Peyer's patch (tissue), 4 donors: Measurements from ENCODE around the gene DRAXIN. TPM values are rescaled to one million over a fixed set of nuclear protein-coding genes. Genes with fewer than 3 reads are reported as not detected.

Experiments used
- DNase-seq, 3 donors: peaks; one replicate each; pipeline ENCODE4 v3.0.0-alpha.2; 2017 to 2019
- H3K27ac ChIP-seq, 4 donors: fragments of 200-600 bp; sonication (generic); one replicate each; pipeline ENCODE4 v1.5.1; 2016 to 2019
- H3K27me3 ChIP-seq, 2 donors: fragments of 200-600 bp; sonication (generic); one replicate each; pipeline ENCODE4 v1.5.1; 2019
- H3K36me3 ChIP-seq, 3 donors: fragments of 200-600 bp; sonication (generic); one replicate each; pipeline ENCODE4 v1.5.1; 2016 to 2019
- H3K4me1 ChIP-seq, 4 donors: fragments of 200-600 bp; sonication (generic); one replicate each; pipeline ENCODE4 v1.5.1; 2016 to 2019
- H3K4me3 ChIP-seq, 4 donors: fragments of 200-600 bp; sonication (generic); 1 replicate in 3 of 4; 2 replicates in 1 of 4; pipeline ENCODE4 v1.5.1; 2016 to 2019; ENCODE audit warnings: mild to moderate bottlenecking in 1 of 4
- H3K9me3 ChIP-seq, 4 donors: fragments of 200-600 bp; sonication (generic); one replicate each; pipeline ENCODE4 v1.5.1; 2016 to 2019; ENCODE audit warnings: mild to moderate bottlenecking in 1 of 4
- POLR2A ChIP-seq, 2 donors: fragments of 450-650 bp; IDR thresholded peaks; one replicate each; pipeline ENCODE4 v1.5.1; 2017; ENCODE audit warnings: antibody characterized with exemption in 2 of 2, mild to moderate bottlenecking in 2 of 2, moderate library complexity in 2 of 2
- total RNA-seq, 4 donors: library from RNA; depleted of rRNA; stranded (reverse); fragments of >200 nt; gene quantifications; one replicate each; pipeline ENCODE4 v1.1.0, GENCODE V29; 2016
- TF ChIP-seq, protein P1 (sequence below), 6 experiments: fragments of 450-650 bp in 4 of 6; fragments of 200-600 bp in 2 of 6; sonication (generic) in 1 of 6; IDR thresholded peaks; one replicate each; pipeline ENCODE4 v1.5.1; 2017 to 2019; ENCODE audit warnings: antibody characterized with exemption in 6 of 6, mild to moderate bottlenecking in 3 of 6, moderate library complexity in 1 of 6

The DRAXIN gene
- total RNA-seq, 4 donors from 2014 or later, result not detected

DNA sequence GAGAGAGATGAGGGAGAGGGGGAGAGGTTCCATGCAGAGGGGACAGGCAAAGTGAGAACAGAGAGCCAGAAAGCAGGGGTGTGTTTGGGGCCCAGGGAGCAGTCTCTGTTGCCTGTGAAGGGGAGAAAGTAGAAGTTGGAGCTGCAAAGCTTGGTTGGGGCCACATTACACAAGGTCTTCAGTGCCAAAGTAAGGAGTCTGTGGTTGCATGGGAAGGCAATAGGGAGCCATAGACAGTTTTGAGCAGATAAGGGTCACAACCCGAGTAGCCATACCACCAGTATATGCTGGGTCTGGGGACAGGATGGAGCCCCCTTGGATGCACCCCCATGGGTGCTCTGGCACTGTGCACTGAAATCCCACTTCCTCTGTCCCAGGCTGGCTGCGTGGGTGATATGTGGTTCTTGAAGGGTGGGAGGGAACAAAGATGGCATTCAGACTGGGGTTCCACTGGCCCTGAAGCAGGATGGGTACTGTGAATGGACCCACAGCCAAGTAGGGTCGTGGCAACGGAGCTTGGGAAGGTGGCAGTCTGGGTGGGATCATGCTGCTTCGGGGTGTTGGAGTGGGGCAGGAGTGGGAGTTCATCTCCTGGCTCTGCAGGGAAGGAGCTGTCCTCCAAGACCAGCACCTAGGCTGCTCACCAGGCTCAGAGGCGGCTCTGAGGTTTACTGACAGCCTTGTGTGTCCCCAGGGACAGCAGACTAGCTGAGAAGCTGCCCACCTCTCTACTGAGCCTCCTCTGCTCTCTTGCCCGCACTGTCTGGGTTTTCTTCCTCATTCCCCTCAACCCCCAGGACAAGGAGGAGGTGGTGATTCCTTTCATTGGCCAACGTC is 12.1 kb downstream of the DRAXIN start:
- Histone ChIP-seq H3K27me3 (no peaks in the 10 kb centered on the region), H3K36me3 (no peaks in the 10 kb centered on the region), H3K4me1 (no peaks in the 10 kb centered on the region), H3K4me3 (no peak overlapping the region), H3K27ac (no peak overlapping the region), H3K9me3 (no peaks in the 10 kb centered on the region)
- TF ChIP-seq, protein P1, sequence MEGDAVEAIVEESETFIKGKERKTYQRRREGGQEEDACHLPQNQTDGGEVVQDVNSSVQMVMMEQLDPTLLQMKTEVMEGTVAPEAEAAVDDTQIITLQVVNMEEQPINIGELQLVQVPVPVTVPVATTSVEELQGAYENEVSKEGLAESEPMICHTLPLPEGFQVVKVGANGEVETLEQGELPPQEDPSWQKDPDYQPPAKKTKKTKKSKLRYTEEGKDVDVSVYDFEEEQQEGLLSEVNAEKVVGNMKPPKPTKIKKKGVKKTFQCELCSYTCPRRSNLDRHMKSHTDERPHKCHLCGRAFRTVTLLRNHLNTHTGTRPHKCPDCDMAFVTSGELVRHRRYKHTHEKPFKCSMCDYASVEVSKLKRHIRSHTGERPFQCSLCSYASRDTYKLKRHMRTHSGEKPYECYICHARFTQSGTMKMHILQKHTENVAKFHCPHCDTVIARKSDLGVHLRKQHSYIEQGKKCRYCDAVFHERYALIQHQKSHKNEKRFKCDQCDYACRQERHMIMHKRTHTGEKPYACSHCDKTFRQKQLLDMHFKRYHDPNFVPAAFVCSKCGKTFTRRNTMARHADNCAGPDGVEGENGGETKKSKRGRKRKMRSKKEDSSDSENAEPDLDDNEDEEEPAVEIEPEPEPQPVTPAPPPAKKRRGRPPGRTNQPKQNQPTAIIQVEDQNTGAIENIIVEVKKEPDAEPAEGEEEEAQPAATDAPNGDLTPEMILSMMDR (IDR thresholded peaks at IDR 0.05), result no peak
- DNase-seq, result no peak

DNA sequence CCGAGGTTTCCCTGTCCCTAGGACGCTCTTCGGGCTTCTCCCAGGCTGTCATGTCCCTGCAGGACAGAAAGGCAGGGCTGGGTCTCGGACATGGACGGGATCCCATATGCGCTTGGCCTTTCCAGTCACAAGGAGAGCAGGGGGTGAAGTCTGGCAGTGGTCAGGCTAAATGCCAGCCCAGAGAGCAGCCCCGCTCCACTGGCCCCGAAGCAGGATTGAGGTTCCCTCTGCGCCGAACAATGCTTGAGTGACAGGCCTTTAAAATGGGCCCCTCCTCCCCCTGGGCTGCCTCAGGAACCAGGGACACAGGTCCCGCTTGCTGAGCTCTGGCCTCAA is 12.7 kb downstream of the DRAXIN start:
- TF ChIP-seq, protein P1 (IDR thresholded peaks at IDR 0.05), result no peak
- no peak for TF ChIP-seq POLR2A (IDR thresholded peaks at IDR 0.05)
- H3K4me3 ChIP-seq, result no peak overlapping the region
- H3K9me3 ChIP-seq, result no peaks in the 10 kb centered on the region
- DNase-seq, result no peak
- H3K27ac ChIP-seq, result no peak overlapping the region
- no peaks in the 10 kb centered on the region for H3K27me3 ChIP-seq
- H3K36me3 ChIP-seq, result no peaks in the 10 kb centered on the region
- no peaks in the 10 kb centered on the region for H3K4me1 ChIP-seq

DNA sequence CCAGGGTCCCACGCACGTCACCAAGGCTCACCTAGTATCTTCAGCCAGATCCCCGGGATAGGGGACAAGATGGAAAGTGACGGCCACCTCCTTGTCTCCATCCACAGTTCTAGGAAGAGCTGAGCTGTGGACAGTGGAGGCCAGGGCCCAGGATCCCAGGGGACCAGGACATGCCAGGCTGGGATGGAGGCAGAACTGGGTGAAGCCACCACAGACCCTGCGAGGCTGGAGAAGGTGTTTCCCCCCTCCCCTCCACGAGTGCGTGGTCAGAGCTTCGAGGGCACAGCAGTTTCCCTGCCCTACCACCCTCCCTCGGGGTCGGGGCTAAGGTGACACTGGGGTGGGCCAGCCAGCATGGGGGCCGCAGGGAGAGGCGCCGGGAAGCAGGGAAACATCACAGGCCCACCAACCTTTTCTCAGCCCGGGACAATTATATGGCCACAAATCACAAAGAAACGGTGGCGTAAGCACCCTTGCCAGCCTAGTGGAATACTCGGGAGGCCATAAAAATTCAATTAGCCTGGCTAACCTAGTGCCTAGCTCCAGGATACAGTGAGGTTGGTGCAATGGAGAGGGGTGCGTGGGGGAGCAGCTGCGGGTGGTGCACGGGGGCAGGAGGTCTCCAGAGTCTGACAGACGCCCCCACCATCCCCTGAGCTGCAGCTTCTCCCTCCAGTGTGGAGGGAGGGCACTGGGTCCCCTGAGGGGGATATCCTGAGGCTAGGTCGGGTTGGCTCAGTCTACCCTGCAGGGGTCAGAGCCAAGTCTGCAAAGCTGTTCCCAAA is 13.4 kb downstream of the DRAXIN start:
- H3K4me1 ChIP-seq, result no peaks in the 10 kb centered on the region
- no peak for DNase-seq
- H3K9me3 ChIP-seq, result no peaks in the 10 kb centered on the region
- no peaks in the 10 kb centered on the region for H3K36me3 ChIP-seq
- H3K27ac ChIP-seq, result no peak overlapping the region
- no peak overlapping the region for H3K4me3 ChIP-seq
- no peak for TF ChIP-seq POLR2A (IDR thresholded peaks at IDR 0.05)
- TF ChIP-seq, protein P1 (IDR thresholded peaks at IDR 0.05), result no peak
- H3K27me3 ChIP-seq, result no peaks in the 10 kb centered on the region

DNA sequence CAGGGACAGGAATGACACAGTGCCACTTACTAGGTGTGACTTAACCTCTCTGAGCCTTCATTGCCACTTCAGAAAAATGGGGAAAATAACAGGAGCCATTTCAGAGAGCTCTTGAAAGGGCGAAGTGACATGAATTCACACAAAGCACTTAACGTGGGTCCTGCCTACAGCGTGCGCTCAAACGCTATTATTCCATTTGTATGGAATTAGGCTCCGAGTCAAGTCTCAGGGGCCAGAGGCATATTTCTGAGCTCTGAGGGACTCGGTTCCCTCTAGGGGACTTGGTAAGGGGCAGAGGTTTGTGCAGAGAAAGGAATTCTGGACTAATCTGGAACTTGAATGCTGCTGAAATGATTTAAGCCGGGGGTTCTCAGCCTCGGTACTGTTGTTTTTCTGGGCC is 14.1 kb downstream of the DRAXIN start:
- Histone ChIP-seq H3K9me3 (no peaks in the 10 kb centered on the region), H3K36me3 (no peaks in the 10 kb centered on the region), H3K27me3 (no peaks in the 10 kb centered on the region), H3K4me3 (no peak overlapping the region), H3K4me1 (no peaks in the 10 kb centered on the region), H3K27ac (no peak overlapping the region)
- TF ChIP-seq, protein P1 (IDR thresholded peaks at IDR 0.05), result no peak
- TF ChIP-seq POLR2A (IDR thresholded peaks at IDR 0.05), result no peak
- no peak for DNase-seq

DNA sequence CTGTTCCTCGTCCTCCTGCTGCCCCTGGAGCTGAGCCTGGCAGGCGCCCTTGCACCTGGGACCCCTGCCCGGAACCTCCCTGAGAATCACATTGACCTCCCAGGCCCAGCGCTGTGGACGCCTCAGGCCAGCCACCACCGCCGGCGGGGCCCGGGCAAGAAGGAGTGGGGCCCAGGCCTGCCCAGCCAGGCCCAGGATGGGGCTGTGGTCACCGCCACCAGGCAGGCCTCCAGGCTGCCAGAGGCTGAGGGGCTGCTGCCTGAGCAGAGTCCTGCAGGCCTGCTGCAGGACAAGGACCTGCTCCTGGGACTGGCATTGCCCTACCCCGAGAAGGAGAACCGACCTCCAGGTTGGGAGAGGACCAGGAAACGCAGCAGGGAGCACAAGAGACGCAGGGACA is 14.8 kb downstream of the DRAXIN start:
- TF ChIP-seq POLR2A (IDR thresholded peaks at IDR 0.05), result no peak
- TF ChIP-seq, protein P1 (IDR thresholded peaks at IDR 0.05), result no peak
- H3K36me3 ChIP-seq, result no peaks in the 10 kb centered on the region
- no peak for DNase-seq
- H3K4me3 ChIP-seq, result no peak overlapping the region
- no peaks in the 10 kb centered on the region for H3K27me3 ChIP-seq
- no peaks in the 10 kb centered on the region for H3K4me1 ChIP-seq
- no peaks in the 10 kb centered on the region for H3K9me3 ChIP-seq
- H3K27ac ChIP-seq, result no peak overlapping the region
